ENCODE results near the gene XPC.

The XPC gene

DNA sequence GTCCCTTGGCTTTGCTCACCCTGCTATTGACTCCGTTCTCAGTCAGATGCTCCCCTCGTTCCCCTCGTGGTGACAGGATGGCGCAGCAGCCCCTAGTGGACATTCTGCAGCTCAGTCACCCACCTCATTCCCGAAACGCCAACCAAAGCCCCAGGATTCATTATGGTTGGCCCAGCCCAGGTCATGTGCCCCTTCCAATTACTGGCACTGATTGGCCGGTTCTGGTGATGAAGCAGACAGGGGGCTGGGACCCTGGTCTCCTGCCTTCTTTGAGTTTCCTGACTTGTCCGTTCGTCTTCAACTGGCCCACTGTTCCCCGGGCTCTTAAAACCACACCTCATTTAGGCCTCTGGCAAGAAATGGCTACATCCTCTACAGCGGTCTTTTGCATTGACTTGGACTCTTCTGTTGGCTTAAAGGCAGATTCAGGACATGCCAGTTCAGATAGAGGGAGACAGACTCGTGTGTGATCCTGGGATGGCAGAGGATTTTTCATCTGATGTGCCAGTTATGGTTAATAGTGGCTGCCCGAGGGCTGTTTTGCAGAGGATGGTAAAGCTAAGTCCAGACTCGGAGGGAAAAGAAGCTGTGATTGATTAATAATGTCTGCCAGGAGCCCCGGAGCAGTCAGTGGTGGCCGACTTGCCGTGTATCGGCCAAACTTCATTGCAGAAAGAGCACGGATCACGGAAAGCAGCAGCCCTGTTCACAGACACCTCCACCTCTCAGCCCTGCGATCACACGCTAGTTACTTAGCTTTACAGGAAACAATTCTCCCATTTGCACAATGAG, 38.1 kb upstream of the XPC start:
- peak; percentile 32 for DNase-seq (ENCODE audit: extremely low spot score)
- ChIA-PET CTCF (no interaction called here), POLR2A (interaction anchor here (1.5 kb wide), 1 partner anchor 38 kb away, joined by 3 read pairs; the partner anchor contains the start of genes LSM3 and XPC)
- TF ChIP-seq ZNF384 (IDR thresholded peaks at IDR 0.05) (no peak), TARDBP (IDR thresholded peaks at IDR 0.05) (no peak), ELF4 (IDR thresholded peaks at IDR 0.05) (no peak), HDGF (IDR thresholded peaks at IDR 0.05; ENCODE audit: borderline replicate concordance) (no peak), SP1 (IDR thresholded peaks at IDR 0.05) (no peak), ARNT (IDR thresholded peaks at IDR 0.05) (no peak), LEF1 (IDR thresholded peaks at IDR 0.05; ENCODE audit: borderline replicate concordance) (no peak), SUZ12 (IDR thresholded peaks at IDR 0.05) (no peak)

DNA sequence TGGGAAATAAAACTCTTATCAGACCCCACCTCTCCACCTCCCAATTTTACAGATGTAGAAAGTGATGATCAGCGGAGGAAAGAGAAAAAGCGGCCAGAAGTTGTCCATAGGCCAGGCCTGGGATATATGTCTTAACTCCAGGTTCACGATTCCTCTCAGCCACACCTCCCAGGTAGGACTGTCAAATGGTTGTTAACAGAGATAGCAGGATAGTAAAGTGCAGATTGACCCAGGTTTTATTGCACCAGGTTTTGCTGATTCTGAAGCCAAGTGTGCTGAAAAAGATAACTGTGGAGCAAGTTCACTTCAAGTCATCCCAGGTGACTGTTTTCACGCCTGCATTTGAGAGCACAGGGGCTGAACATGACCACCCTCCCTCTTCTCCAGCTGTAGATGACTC, 36.4 kb upstream of the XPC start:
- TF ChIP-seq ARNT (IDR thresholded peaks at IDR 0.05) = no peak
- TF ChIP-seq FOXA1 (IDR thresholded peaks at IDR 0.05) = no peak
- TF ChIP-seq CTBP1 (IDR thresholded peaks at IDR 0.05; ENCODE audit: borderline replicate concordance) = no peak
- no peak for TF ChIP-seq L3MBTL2 (conservative IDR thresholded peaks at IDR 0.05)
- no peak for TF ChIP-seq HDGF (IDR thresholded peaks at IDR 0.05; ENCODE audit: borderline replicate concordance)
- no peak for TF ChIP-seq SUZ12 (IDR thresholded peaks at IDR 0.05)
- TF ChIP-seq FOXM1 (IDR thresholded peaks at IDR 0.05; ENCODE audit: borderline replicate concordance) = no peak
- CTCF ChIA-PET = no interaction called here
- DNase-seq (ENCODE audit: extremely low spot score) = no peak
- POLR2A ChIA-PET = no interaction called here

GRCh38 chr3:14213066-14213774, 34.8 kb upstream of the XPC start:
- no peak for TF ChIP-seq FOXM1 (IDR thresholded peaks at IDR 0.05; ENCODE audit: borderline replicate concordance)
- no peak for TF ChIP-seq HDGF (IDR thresholded peaks at IDR 0.05; ENCODE audit: borderline replicate concordance)
- TF ChIP-seq ZNF384 (IDR thresholded peaks at IDR 0.05) = no peak
- no peak for TF ChIP-seq FOXA1 (IDR thresholded peaks at IDR 0.05)
- no peak for TF ChIP-seq PKNOX1 (IDR thresholded peaks at IDR 0.05)
- no peak for TF ChIP-seq BHLHE40 (IDR thresholded peaks at IDR 0.05; ENCODE audit: borderline replicate concordance)
- TF ChIP-seq LEF1 (IDR thresholded peaks at IDR 0.05; ENCODE audit: borderline replicate concordance) = no peak
- no peak for TF ChIP-seq TARDBP (IDR thresholded peaks at IDR 0.05)
- TF ChIP-seq FOXK2 (IDR thresholded peaks at IDR 0.05) = no peak
- no peak for TF ChIP-seq ARNT (IDR thresholded peaks at IDR 0.05)
- no peak for TF ChIP-seq CTBP1 (IDR thresholded peaks at IDR 0.05; ENCODE audit: borderline replicate concordance)
- TF ChIP-seq L3MBTL2 (conservative IDR thresholded peaks at IDR 0.05) = no peak
- TF ChIP-seq SUZ12 (IDR thresholded peaks at IDR 0.05) = no peak
- no peak for TF ChIP-seq SP1 (IDR thresholded peaks at IDR 0.05)
- no peak for TF ChIP-seq NFRKB (IDR thresholded peaks at IDR 0.05)
- no peak for TF ChIP-seq ELF4 (IDR thresholded peaks at IDR 0.05)
- DNase-seq (ENCODE audit: extremely low spot score) = no peak
- POLR2A ChIA-PET = no interaction called here
- CTCF ChIA-PET = interaction anchor here (0.7 to 1.8 kb wide), 3 partner anchors 10 to 340 kb away, joined by 3 to 8 read pairs (median 4); no protein-coding TSS in a partner anchor

- ChIA-PET POLR2A (no interaction called here), CTCF (interaction anchor here (0.6 to 2.0 kb wide), 3 partner anchors 8 to 1465 kb away, joined by 3 to 8 read pairs (median 4); no protein-coding TSS in a partner anchor)
- TF ChIP-seq FOXK2 (IDR thresholded peaks at IDR 0.05) = no peak
- TF ChIP-seq CTBP1 (IDR thresholded peaks at IDR 0.05; ENCODE audit: borderline replicate concordance) = no peak
- no peak for TF ChIP-seq TARDBP (IDR thresholded peaks at IDR 0.05)
- no peak for TF ChIP-seq HDGF (IDR thresholded peaks at IDR 0.05; ENCODE audit: borderline replicate concordance)
- no peak for TF ChIP-seq SP1 (IDR thresholded peaks at IDR 0.05)
- TF ChIP-seq LEF1 (IDR thresholded peaks at IDR 0.05; ENCODE audit: borderline replicate concordance) = no peak
- no peak for TF ChIP-seq L3MBTL2 (conservative IDR thresholded peaks at IDR 0.05)
- TF ChIP-seq BHLHE40 (IDR thresholded peaks at IDR 0.05; ENCODE audit: borderline replicate concordance) = no peak
- TF ChIP-seq FOXM1 (IDR thresholded peaks at IDR 0.05; ENCODE audit: borderline replicate concordance) = no peak
- DNase-seq (ENCODE audit: extremely low spot score) = no peak
Observed at GRCh38 chr3:14212032-14212431, 33.6 kb upstream of the XPC start.

GRCh38 chr3:14211621-14212020, 33.2 kb upstream of the XPC start:
- ChIA-PET CTCF (interaction anchor here (0.6 to 2.0 kb wide), 3 partner anchors 8 to 1465 kb away, joined by 3 to 8 read pairs (median 4); no protein-coding TSS in a partner anchor), POLR2A (no interaction called here)
- no peak for DNase-seq (ENCODE audit: extremely low spot score)
- no peak for TF ChIP-seq FOXA1 (IDR thresholded peaks at IDR 0.05)
- TF ChIP-seq FOXM1 (IDR thresholded peaks at IDR 0.05; ENCODE audit: borderline replicate concordance) = no peak
- TF ChIP-seq SUZ12 (IDR thresholded peaks at IDR 0.05) = no peak
- TF ChIP-seq PKNOX1 (IDR thresholded peaks at IDR 0.05) = no peak
- TF ChIP-seq L3MBTL2 (conservative IDR thresholded peaks at IDR 0.05) = no peak
- TF ChIP-seq FOXK2 (IDR thresholded peaks at IDR 0.05) = no peak
- TF ChIP-seq CTBP1 (IDR thresholded peaks at IDR 0.05; ENCODE audit: borderline replicate concordance) = no peak
- no peak for TF ChIP-seq NFRKB (IDR thresholded peaks at IDR 0.05)
- TF ChIP-seq HDGF (IDR thresholded peaks at IDR 0.05; ENCODE audit: borderline replicate concordance) = no peak
- TF ChIP-seq ZNF384 (IDR thresholded peaks at IDR 0.05) = no peak
- no peak for TF ChIP-seq LEF1 (IDR thresholded peaks at IDR 0.05; ENCODE audit: borderline replicate concordance)
- TF ChIP-seq SP1 (IDR thresholded peaks at IDR 0.05) = no peak
- no peak for TF ChIP-seq ELF4 (IDR thresholded peaks at IDR 0.05)

Data from HEK293T (cell line).